Panc1 (cell line): ENCODE data around the gene DEUP1. TPM values are rescaled to one million over a fixed set of nuclear protein-coding genes. Genes with fewer than 3 reads are reported as not detected.

Experiments
- ATAC-seq: fragments of 200-7000 bp; cut with Tn5 transposase; 2 replicates; pipeline ENCODE4 v1.9.1; 2020; ENCODE audit warnings: mild to moderate bottlenecking, moderate library complexity
- Bru-seq: library from RNA; stranded (reverse); fragments of 400-500 nt; gene quantifications from one replicate; lab custom pipeline; 2021; lab: Mats Ljungman, UMichigan
- BruChase-seq, 2 experiments: library from RNA; stranded (reverse); fragments of 400-500 nt; gene quantifications; one replicate each; lab custom pipeline; 2021; lab: Mats Ljungman, UMichigan
- BruUV-seq: library from RNA; stranded (reverse); fragments of 400-500 nt; replicated peaks from 2 replicates; lab custom pipeline; 2021; lab: Mats Ljungman, UMichigan
- CTCF ChIA-PET: fragments of 300-600 bp; sonication (Branson Sonifier 250); formaldehyde crosslinking; loops from one replicate; lab custom pipeline; 2022; ENCODE audit warnings: antibody characterized with exemption; lab: Charles Lee
- POLR2A ChIA-PET: fragments of 300-600 bp; sonication (Branson Sonifier 250); formaldehyde crosslinking; loops from one replicate; lab custom pipeline; 2022; ENCODE audit warnings: antibody characterized with exemption; lab: Charles Lee
- DNase-seq: peaks from one replicate; pipeline ENCODE4 v3.0.0-alpha.2; 2010; ENCODE audit warnings: low read depth, low spot score
- H3K27ac ChIP-seq: 2 replicates; pipeline ENCODE4 v1.5.1; 2011; ENCODE audit warnings: mild to moderate bottlenecking, low read length, inconsistent platforms
- H3K27me3 ChIP-seq: fragments of 200-500 bp; sonication (Bioruptor generic); 2 replicates; pipeline ENCODE4 v1.6.0; 2014; ENCODE audit warnings: low read length, inconsistent platforms; ENCODE audit not compliant: control insufficient read depth, insufficient read depth
- H3K36me3 ChIP-seq: fragments of 200-500 bp; sonication (Bioruptor generic); 2 replicates; pipeline ENCODE4 v1.5.1; 2014; ENCODE audit warnings: inconsistent platforms, mild to moderate bottlenecking, low read length, moderate library complexity; ENCODE audit not compliant: control insufficient read depth, insufficient read depth
- H3K4me1 ChIP-seq: 2 replicates; pipeline ENCODE4 v1.5.1; 2011; ENCODE audit warnings: inconsistent platforms, mild to moderate bottlenecking, low read length, moderate library complexity; ENCODE audit not compliant: control insufficient read depth, insufficient read depth
- H3K4me3 ChIP-seq, 2 experiments: 2 replicates each; pipeline ENCODE4 v1.5.1; 2011 to 2012; ENCODE audit warnings: low read depth in 2 of 2, low read length in 2 of 2, mild to moderate bottlenecking in 2 of 2, inconsistent platforms in 1 of 2, moderate library complexity in 1 of 2
- H3K9me3 ChIP-seq: fragments of 200-500 bp; sonication (Bioruptor generic); 2 replicates; pipeline ENCODE4 v1.5.1; 2014; ENCODE audit warnings: low read depth, mild to moderate bottlenecking, inconsistent platforms, low read length, moderate library complexity; ENCODE audit not compliant: control insufficient read depth, insufficient read depth
- POLR2AphosphoS5 ChIP-seq: IDR thresholded peaks from 2 replicates; pipeline ENCODE4 v1.6.1; 2012; ENCODE audit warnings: mild to moderate bottlenecking, low read depth, low read length, moderate library complexity
- SIN3A ChIP-seq: IDR thresholded peaks from 2 replicates; pipeline ENCODE4 v1.6.1; 2012; ENCODE audit warnings: low read depth, mild to moderate bottlenecking, low read length, moderate library complexity, borderline replicate concordance; ENCODE audit not compliant: insufficient read depth
- TCF7L2 ChIP-seq: IDR thresholded peaks from 2 replicates; pipeline ENCODE4 v1.6.1; 2011; ENCODE audit warnings: mild to moderate bottlenecking, low read depth, low read length, inconsistent platforms
- in situ Hi-C: cut with HindIII; loops from 2 replicates; pipeline ENCODE4 v1.10.0; 2016; ENCODE audit warnings: low sequenced_read_pairs, low pct_unique_long_range_greater_than_20kb
- intact Hi-C: fragments of 100-400 bp; cut with micrococcal nuclease; formaldehyde crosslinking; loops from one replicate; pipeline ENCODE4 v1.10.0; 2022; ENCODE audit not compliant: unreplicated experiment
- long read RNA-seq: library from polyadenylated mRNA; unstranded; transcript quantifications from one replicate; pipeline ENCODE4 v2.0.0, GENCODE V29; 2021; ENCODE audit not compliant: unreplicated experiment
- polyA plus RNA-seq: library from polyadenylated mRNA; unstranded; fragments of >200 nt; gene quantifications from one replicate; pipeline ENCODE4 v1.2.1, GENCODE V29; 2012; ENCODE audit warnings: missing spikeins; ENCODE audit not compliant: insufficient read length
- total RNA-seq: library from RNA; stranded (reverse); gene quantifications from one replicate; pipeline ENCODE4 v1.2.1, GENCODE V29; 2021; ENCODE audit not compliant: unreplicated experiment
- TF ChIP-seq, protein P1 (sequence below): fragments of 450-650 bp; IDR thresholded peaks from 2 replicates; pipeline ENCODE4 v1.5.1; 2017; ENCODE audit warnings: mild to moderate bottlenecking
- TF ChIP-seq, protein P2 (sequence below), 2 experiments: IDR thresholded peaks; 2 replicates each; pipeline ENCODE4 v1.6.1; 2011 to 2012; ENCODE audit warnings: low read depth in 2 of 2, control low read depth in 1 of 2, low read length in 1 of 2, mild to moderate bottlenecking in 1 of 2, moderate library complexity in 1 of 2; ENCODE audit not compliant: insufficient read depth in 1 of 2

DEUP1 gene, protein sequence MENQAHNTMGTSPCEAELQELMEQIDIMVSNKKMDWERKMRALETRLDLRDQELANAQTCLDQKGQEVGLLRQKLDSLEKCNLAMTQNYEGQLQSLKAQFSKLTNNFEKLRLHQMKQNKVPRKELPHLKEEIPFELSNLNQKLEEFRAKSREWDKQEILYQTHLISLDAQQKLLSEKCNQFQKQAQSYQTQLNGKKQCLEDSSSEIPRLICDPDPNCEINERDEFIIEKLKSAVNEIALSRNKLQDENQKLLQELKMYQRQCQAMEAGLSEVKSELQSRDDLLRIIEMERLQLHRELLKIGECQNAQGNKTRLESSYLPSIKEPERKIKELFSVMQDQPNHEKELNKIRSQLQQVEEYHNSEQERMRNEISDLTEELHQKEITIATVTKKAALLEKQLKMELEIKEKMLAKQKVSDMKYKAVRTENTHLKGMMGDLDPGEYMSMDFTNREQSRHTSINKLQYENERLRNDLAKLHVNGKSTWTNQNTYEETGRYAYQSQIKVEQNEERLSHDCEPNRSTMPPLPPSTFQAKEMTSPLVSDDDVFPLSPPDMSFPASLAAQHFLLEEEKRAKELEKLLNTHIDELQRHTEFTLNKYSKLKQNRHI
- not detected for total RNA-seq
- not detected for polyA plus RNA-seq
- percentile 6 among the genes with signal in this experiment for Bru-seq, nascent RNA
- percentile 5 among the genes with signal in this experiment for BruChase-seq, experiment 1, labeled RNA remaining after a 2-hour chase
- BruChase-seq, experiment 2, labeled RNA remaining after a 6-hour chase, result percentile 3 among the genes with signal in this experiment
- long read RNA-seq, result 0 reads

DNA sequence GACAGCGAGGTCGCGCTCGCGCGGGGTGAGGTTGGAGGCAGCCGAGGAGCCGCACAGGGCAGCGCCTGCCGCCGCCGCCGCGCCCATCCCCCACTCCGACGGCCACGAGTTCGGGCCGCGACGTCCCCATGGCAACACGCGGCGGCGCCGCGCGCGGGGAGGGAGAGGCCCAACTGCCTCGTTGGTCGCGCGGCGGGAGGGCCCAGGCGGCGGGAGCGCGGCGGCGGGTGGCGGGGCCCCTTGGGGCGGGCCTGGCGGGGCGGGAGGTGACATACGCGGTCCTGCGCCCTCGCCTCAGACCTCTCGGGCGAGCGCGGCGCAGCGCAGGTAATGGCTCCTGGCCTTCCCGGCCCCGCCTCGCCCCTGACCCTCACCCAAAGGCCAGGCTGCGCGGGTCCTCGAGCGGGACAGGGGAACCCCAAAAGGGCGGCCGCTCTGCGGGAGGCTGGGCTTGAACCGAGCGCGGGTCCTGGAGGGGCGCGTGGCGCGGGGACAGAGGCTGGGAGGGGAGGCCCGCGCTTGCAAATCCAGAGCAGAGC is at the start of gene DEUP1:
DEUP1 (plus strand) TSS at position 297 of the 539 bp plus-strand sequence. CDS start 1,518 bp downstream, outside the sequence.
- no TSS peak for BruUV-seq
- ATAC-seq, result peak; percentile 79
- Histone ChIP-seq H3K4me1 (no peaks in the 10 kb centered on the region), H3K36me3 (no peaks in the 10 kb centered on the region), H3K27ac (no peak within 1 kb of the TSS), H3K4me3 (peak within 1 kb of the TSS; percentile 30 to 48), H3K9me3 (no peaks in the 10 kb centered on the region), H3K27me3 (peaks cover 36% of the 10 kb centered on the region)
- ChIA-PET POLR2A (no interaction called here), CTCF (no interaction called here)
- intact Hi-C loops, result no loop called here
- TF ChIP-seq, protein P1, sequence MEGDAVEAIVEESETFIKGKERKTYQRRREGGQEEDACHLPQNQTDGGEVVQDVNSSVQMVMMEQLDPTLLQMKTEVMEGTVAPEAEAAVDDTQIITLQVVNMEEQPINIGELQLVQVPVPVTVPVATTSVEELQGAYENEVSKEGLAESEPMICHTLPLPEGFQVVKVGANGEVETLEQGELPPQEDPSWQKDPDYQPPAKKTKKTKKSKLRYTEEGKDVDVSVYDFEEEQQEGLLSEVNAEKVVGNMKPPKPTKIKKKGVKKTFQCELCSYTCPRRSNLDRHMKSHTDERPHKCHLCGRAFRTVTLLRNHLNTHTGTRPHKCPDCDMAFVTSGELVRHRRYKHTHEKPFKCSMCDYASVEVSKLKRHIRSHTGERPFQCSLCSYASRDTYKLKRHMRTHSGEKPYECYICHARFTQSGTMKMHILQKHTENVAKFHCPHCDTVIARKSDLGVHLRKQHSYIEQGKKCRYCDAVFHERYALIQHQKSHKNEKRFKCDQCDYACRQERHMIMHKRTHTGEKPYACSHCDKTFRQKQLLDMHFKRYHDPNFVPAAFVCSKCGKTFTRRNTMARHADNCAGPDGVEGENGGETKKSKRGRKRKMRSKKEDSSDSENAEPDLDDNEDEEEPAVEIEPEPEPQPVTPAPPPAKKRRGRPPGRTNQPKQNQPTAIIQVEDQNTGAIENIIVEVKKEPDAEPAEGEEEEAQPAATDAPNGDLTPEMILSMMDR, result no peak
- TF ChIP-seq, protein P2, sequence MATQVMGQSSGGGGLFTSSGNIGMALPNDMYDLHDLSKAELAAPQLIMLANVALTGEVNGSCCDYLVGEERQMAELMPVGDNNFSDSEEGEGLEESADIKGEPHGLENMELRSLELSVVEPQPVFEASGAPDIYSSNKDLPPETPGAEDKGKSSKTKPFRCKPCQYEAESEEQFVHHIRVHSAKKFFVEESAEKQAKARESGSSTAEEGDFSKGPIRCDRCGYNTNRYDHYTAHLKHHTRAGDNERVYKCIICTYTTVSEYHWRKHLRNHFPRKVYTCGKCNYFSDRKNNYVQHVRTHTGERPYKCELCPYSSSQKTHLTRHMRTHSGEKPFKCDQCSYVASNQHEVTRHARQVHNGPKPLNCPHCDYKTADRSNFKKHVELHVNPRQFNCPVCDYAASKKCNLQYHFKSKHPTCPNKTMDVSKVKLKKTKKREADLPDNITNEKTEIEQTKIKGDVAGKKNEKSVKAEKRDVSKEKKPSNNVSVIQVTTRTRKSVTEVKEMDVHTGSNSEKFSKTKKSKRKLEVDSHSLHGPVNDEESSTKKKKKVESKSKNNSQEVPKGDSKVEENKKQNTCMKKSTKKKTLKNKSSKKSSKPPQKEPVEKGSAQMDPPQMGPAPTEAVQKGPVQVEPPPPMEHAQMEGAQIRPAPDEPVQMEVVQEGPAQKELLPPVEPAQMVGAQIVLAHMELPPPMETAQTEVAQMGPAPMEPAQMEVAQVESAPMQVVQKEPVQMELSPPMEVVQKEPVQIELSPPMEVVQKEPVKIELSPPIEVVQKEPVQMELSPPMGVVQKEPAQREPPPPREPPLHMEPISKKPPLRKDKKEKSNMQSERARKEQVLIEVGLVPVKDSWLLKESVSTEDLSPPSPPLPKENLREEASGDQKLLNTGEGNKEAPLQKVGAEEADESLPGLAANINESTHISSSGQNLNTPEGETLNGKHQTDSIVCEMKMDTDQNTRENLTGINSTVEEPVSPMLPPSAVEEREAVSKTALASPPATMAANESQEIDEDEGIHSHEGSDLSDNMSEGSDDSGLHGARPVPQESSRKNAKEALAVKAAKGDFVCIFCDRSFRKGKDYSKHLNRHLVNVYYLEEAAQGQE (IDR thresholded peaks at IDR 0.05; ENCODE audit: insufficient read depth in 1 of 2, low read depth in 2 of 2, low read length in 1 of 2), result no peak
- TF ChIP-seq TCF7L2, result no peak
- TF ChIP-seq POLR2AphosphoS5, result no peak
- no peak for TF ChIP-seq SIN3A
- DNase-seq, result no peak
- in situ Hi-C loops, result no loop called here

DNA sequence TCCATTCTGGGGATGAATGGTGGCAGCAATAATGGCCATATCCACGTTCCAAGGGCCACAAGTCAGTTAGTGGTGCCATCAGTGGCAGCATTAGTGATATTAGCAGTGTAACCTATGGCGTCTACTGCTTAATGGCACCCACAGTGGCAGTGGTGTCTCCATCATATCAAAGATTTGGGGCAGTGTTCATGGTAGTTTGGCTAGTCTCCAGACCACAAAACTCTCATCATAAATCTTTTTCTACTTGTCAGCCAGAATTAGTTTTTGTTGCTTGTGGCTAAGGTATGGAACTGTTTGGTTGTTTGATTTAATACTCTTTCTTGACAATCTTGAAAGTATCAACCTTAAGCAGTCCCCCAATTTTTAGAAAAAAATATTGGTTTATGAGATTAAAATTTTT is 45.1 kb upstream of the DEUP1 start:
- intact Hi-C loops (no loop called here), in situ Hi-C loops (no loop called here)
- POLR2A ChIA-PET, result no interaction called here
- no peaks in the 10 kb centered on the region for H3K4me1 ChIP-seq
- H3K4me3 ChIP-seq, result no peak overlapping the region
- ATAC-seq (no peak), DNase-seq (no peak)
- TF ChIP-seq POLR2AphosphoS5 (no peak), SIN3A (no peak)
- no TSS peak for BruUV-seq
- no peaks in the 10 kb centered on the region for H3K36me3 ChIP-seq
- H3K27me3 ChIP-seq, result no peaks in the 10 kb centered on the region
- no peak overlapping the region for H3K27ac ChIP-seq
- no peaks in the 10 kb centered on the region for H3K9me3 ChIP-seq
- CTCF ChIA-PET, result no interaction called here
